ENCODE data around the gene ANKRD1.
A peak's percentile ranks its signal among the peaks of the same experiment; 100 is the strongest.

ANKRD1 gene

GRCh38 chr10:90920986-90921666 lies at the start of gene ANKRD1:
Gene ANKRD1 (minus strand): TSS chr10:90921087. CDS start chr10:90921027, 60 bp downstream.
- no peak for ATAC-seq

GRCh38 chr10:90969947-90970673 lies 49.2 kb upstream of the ANKRD1 start:
- Mint-ChIP-seq H3K36me3 (peaks cover 15% of the 10 kb centered on the region), H3K4me1 (peaks cover 8% of the 10 kb centered on the region), H3K4me3 (no peak overlapping the region), H3K27ac (peak overlapping the region; percentile 28), H3K9me3 (peaks cover 3% of the 10 kb centered on the region), H3K27me3 (no peaks in the 10 kb centered on the region)
- ATAC-seq: no peak

More at GRCh38 chr10:90920986-90921666, at the start of gene ANKRD1:
- no peak within 1 kb of the TSS for H3K27ac Mint-ChIP-seq
- H3K4me3 Mint-ChIP-seq: no peak within 1 kb of the TSS
- H3K4me1 Mint-ChIP-seq: peaks cover 10% of the 10 kb centered on the region
- H3K36me3 Mint-ChIP-seq: no peaks in the 10 kb centered on the region
- H3K9me3 Mint-ChIP-seq: no peaks in the 10 kb centered on the region
- H3K27me3 Mint-ChIP-seq: no peaks in the 10 kb centered on the region

DNA sequence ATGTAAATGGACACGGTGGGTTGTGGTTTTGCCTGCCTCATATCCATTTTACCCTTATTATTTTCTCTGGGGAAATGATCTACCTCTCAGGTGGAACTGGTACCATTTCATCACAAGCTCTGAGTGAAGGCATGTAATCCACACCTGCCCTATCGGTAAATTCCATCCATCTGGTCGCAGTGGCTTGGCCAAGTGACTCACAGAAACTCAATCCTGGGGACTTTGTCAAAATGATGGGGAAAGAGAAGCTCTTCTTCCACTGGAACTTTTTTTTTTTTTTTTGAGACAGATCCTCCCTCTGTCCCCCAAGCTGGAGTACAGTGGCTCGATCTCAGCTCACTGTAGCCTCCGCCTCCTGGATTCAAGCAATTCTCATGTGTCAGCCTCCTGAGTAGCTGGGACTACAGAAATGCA lies 48.2 kb upstream of the ANKRD1 start:
- no peak for ATAC-seq
- Mint-ChIP-seq H3K36me3 (peaks cover 8% of the 10 kb centered on the region), H3K4me3 (no peak overlapping the region), H3K4me1 (peaks cover 8% of the 10 kb centered on the region), H3K27ac (peak overlapping the region; percentile 28), H3K27me3 (no peaks in the 10 kb centered on the region), H3K9me3 (peaks cover 3% of the 10 kb centered on the region)

DNA sequence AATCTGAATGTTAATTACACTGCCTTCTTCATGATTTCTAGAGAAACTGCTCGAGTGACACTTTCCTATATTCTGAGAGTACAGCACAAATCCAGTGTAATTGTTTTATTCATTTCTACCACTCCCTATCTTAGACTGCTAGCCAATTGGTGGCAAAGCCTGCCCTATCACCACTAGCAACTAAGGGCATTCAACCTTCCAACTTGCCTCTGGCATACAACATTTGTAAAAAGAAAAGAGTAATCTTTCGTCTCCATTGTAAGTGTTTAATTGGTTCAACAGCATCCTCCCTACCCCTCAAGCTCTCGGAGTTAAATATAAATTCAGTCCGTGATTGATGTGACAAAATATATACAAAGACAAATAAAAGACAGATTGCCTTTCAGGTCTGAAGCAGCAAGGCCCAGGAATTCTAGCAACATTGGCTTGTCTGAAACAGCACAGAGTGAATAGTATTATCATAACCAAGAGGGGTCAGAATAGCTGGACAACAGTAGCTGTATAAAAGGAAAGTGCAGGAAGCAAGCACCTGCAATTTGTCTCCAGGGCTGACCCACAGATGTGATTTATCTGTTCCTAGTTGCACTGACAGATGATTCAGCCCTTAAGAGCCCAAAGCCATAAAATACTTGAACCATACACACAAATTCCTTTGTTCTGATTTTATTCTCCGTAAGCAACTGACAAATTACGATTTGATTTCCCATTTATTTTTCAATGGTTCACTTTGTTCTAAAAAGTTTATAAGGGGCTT lies 47.6 kb upstream of the ANKRD1 start:
- Mint-ChIP-seq H3K4me3 (no peak overlapping the region), H3K4me1 (peaks cover 5% of the 10 kb centered on the region), H3K27me3 (no peaks in the 10 kb centered on the region), H3K27ac (peak overlapping the region; percentile 11), H3K9me3 (peaks cover 3% of the 10 kb centered on the region), H3K36me3 (peaks cover 8% of the 10 kb centered on the region)
- no peak for ATAC-seq

DNA sequence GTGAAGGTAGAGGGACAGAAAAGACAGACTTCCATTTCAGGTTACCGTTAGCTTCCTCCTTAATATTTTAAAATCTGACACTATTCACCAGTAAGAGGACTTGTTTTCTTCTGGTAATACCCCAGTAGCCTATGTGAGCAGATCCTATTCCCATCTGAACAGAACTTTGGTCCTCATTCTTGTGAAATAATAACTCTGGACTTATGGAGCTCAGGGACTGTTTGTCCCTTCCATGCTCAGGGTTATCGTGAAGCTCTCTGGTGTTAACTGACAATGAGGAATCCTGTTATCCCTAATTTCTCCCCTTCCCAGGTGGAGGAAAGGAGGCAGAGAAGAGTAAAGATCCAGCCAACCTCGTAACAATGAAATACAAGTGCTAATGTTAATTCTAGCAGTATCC lies 47.0 kb upstream of the ANKRD1 start:
- H3K4me1 Mint-ChIP-seq: no peaks in the 10 kb centered on the region
- H3K4me3 Mint-ChIP-seq: no peak overlapping the region
- peaks cover 8% of the 10 kb centered on the region for H3K36me3 Mint-ChIP-seq
- no peaks in the 10 kb centered on the region for H3K27me3 Mint-ChIP-seq
- no peak for ATAC-seq
- peaks cover 3% of the 10 kb centered on the region for H3K9me3 Mint-ChIP-seq
- no peak overlapping the region for H3K27ac Mint-ChIP-seq

- H3K4me1 Mint-ChIP-seq: no peaks in the 10 kb centered on the region
- H3K27me3 Mint-ChIP-seq: no peaks in the 10 kb centered on the region
- H3K9me3 Mint-ChIP-seq: peaks cover 3% of the 10 kb centered on the region
- ATAC-seq: no peak
- no peak overlapping the region for H3K4me3 Mint-ChIP-seq
- H3K36me3 Mint-ChIP-seq: peaks cover 8% of the 10 kb centered on the region
- H3K27ac Mint-ChIP-seq: no peak overlapping the region
Measured at GRCh38 chr10:90966146-90966545, 45.3 kb upstream of the ANKRD1 start.

DNA sequence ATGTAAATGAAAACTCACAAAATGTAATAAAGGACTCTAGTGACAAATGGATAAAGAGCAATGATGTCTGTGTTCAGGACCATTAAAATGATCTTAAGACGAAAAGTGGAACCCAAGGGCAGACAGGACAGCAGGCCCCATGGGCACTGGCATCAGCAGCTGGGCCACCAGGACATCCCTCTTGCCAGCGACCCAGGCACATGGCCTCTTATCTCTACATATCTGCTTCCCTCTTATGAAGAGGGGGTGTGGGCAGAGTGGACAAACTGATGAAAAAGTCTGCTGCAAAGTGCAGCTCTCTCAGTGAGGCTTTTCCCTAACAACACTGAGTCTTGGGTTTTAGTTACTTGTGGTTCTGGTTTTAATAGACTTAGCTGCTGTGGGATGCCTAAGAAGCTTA lies 44.8 kb upstream of the ANKRD1 start:
- ATAC-seq: no peak
- H3K27ac Mint-ChIP-seq: no peak overlapping the region
- no peak overlapping the region for H3K4me3 Mint-ChIP-seq
- no peaks in the 10 kb centered on the region for H3K9me3 Mint-ChIP-seq
- H3K36me3 Mint-ChIP-seq: peaks cover 4% of the 10 kb centered on the region
- peaks cover 4% of the 10 kb centered on the region for H3K4me1 Mint-ChIP-seq
- no peaks in the 10 kb centered on the region for H3K27me3 Mint-ChIP-seq

GRCh38 chr10:90964781-90965465 lies 44.0 kb upstream of the ANKRD1 start:
- Mint-ChIP-seq H3K27ac (no peak overlapping the region), H3K4me3 (no peak overlapping the region), H3K27me3 (no peaks in the 10 kb centered on the region), H3K9me3 (no peaks in the 10 kb centered on the region), H3K36me3 (no peaks in the 10 kb centered on the region), H3K4me1 (peaks cover 10% of the 10 kb centered on the region)
- ATAC-seq: no peak

- Mint-ChIP-seq H3K27ac (no peak overlapping the region), H3K36me3 (no peaks in the 10 kb centered on the region), H3K27me3 (no peaks in the 10 kb centered on the region), H3K4me3 (no peak overlapping the region), H3K9me3 (no peaks in the 10 kb centered on the region), H3K4me1 (peaks cover 10% of the 10 kb centered on the region)
- no peak for ATAC-seq
Measured at GRCh38 chr10:90963331-90963730, 42.4 kb upstream of the ANKRD1 start.

GRCh38 chr10:90960355-90960814 lies 39.5 kb upstream of the ANKRD1 start:
- H3K36me3 Mint-ChIP-seq: no peaks in the 10 kb centered on the region
- H3K27me3 Mint-ChIP-seq: no peaks in the 10 kb centered on the region
- peaks cover 10% of the 10 kb centered on the region for H3K4me1 Mint-ChIP-seq
- ATAC-seq: peak; percentile 20
- no peaks in the 10 kb centered on the region for H3K9me3 Mint-ChIP-seq
- H3K27ac Mint-ChIP-seq: no peak overlapping the region
- no peak overlapping the region for H3K4me3 Mint-ChIP-seq

DNA sequence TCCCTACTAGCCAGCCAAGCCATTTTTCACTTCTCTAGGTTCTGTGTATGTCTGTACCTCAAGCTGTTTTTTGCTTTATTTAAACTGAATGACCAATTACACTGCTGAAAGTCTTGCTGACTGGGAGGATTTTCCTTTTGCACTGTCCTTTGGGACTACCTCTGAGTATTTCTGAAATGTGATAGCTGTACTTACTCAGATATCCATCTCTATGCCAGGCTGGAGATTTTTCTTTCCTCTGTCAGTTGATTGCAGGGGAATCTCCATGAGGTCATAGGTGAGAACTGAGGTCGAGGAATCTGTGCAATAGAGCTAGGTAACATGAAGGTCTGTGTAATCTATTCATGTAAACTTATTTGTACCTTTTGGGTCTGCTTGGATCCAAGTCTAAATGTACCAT lies 38.9 kb upstream of the ANKRD1 start:
- no peak for ATAC-seq
- no peaks in the 10 kb centered on the region for H3K27me3 Mint-ChIP-seq
- no peaks in the 10 kb centered on the region for H3K9me3 Mint-ChIP-seq
- no peak overlapping the region for H3K27ac Mint-ChIP-seq
- peaks cover 10% of the 10 kb centered on the region for H3K4me1 Mint-ChIP-seq
- no peaks in the 10 kb centered on the region for H3K36me3 Mint-ChIP-seq
- no peak overlapping the region for H3K4me3 Mint-ChIP-seq

DNA sequence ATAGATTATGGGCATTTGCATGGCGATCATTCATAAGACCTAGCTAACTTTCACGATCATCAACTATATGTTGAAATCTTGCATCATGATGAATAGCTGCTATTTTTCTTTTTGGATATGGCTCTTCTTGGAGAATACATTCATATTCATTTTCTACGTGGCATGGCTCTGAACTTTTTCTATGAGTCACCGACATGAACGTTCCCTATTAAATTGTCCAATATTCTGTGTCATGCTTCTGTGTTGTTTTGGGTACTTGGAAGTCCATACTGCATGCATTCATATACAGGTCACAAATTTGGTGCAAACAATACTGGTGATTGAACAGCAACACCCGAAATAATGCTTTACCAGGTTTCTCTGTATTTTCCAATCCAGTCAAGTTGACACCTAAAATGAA lies 37.9 kb upstream of the ANKRD1 start:
- H3K4me1 Mint-ChIP-seq: peaks cover 10% of the 10 kb centered on the region
- no peak for ATAC-seq
- no peak overlapping the region for H3K27ac Mint-ChIP-seq
- H3K27me3 Mint-ChIP-seq: no peaks in the 10 kb centered on the region
- H3K4me3 Mint-ChIP-seq: no peak overlapping the region
- H3K36me3 Mint-ChIP-seq: no peaks in the 10 kb centered on the region
- no peaks in the 10 kb centered on the region for H3K9me3 Mint-ChIP-seq

- ATAC-seq: no peak
- H3K36me3 Mint-ChIP-seq: no peaks in the 10 kb centered on the region
- H3K27ac Mint-ChIP-seq: no peak overlapping the region
Measured at GRCh38 chr10:90947030-90947960, 26.4 kb upstream of the ANKRD1 start.

DNA sequence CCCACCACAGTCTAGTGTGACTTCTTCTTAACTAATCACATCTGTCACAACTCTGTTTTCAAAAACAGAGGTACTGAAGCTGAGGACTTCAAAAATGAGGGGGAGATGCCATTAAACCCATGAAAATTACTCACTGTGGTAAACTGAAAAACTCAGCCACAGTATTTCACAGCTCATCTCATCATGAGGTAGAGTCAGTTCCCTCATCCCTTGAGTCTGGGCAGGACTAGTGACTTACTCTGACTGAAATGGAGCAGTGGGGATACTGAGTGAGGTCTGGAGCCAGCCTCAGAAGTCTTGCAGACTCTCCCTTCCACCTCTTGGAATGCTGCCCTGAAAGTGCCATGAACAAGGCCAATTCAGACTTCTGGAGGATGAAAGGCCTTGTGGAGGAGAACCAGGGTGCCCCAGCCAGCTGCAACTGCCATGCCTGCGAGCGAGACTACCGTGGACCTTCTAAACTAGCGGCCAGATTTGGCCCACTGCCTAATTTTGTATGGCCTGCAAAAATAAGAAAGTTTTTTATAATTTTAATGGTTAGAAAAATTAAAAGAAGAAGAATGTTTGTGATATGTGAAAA lies 24.7 kb upstream of the ANKRD1 start:
- no peaks in the 10 kb centered on the region for H3K27me3 Mint-ChIP-seq
- peaks cover 5% of the 10 kb centered on the region for H3K4me1 Mint-ChIP-seq
- no peak for ATAC-seq
- H3K4me3 Mint-ChIP-seq: no peak overlapping the region
- H3K36me3 Mint-ChIP-seq: no peaks in the 10 kb centered on the region
- H3K27ac Mint-ChIP-seq: no peak overlapping the region
- no peaks in the 10 kb centered on the region for H3K9me3 Mint-ChIP-seq

More at GRCh38 chr10:90947030-90947960, 26.4 kb upstream of the ANKRD1 start:
- Mint-ChIP-seq H3K4me3 (no peak overlapping the region), H3K4me1 (peaks cover 5% of the 10 kb centered on the region), H3K27me3 (no peaks in the 10 kb centered on the region), H3K9me3 (peaks cover 4% of the 10 kb centered on the region)
